HepG2 (cell line): ENCODE measurements around the gene RAPGEF6.
"Not testable (repeated sequence)": the region's sequence is repeated elsewhere in the genome, so short reads cannot be mapped to it uniquely, and the experiment has no call there.

Source experiments
- POLR2AphosphoS5 ChIP-seq: IDR thresholded peaks from 2 replicates; pipeline ENCODE4 v1.6.1; 2012; ENCODE audit warnings: low read depth, low read length
- RBAK ChIP-seq: sonication (generic); formaldehyde crosslinking; IDR thresholded peaks from 2 replicates; pipeline ENCODE4 v1.5.1; 2020; ENCODE audit warnings: mild to moderate bottlenecking, missing genetic modification reagents
- U2AF1 ChIP-seq: fragments of 200-400 bp; formaldehyde crosslinking; optimal IDR thresholded peaks from 2 replicates; pipeline ENCODE3; 2017; ENCODE audit warnings: mild to moderate bottlenecking, low read depth, low read length
- ZNF674 ChIP-seq: sonication (generic); formaldehyde crosslinking; IDR thresholded peaks from 2 replicates; pipeline ENCODE4 v1.5.0; 2020; ENCODE audit warnings: low read depth, mild to moderate bottlenecking, missing genetic modification reagents
- TF ChIP-seq, protein P1 (sequence below): sonication (generic); formaldehyde crosslinking; IDR thresholded peaks from 2 replicates; pipeline ENCODE4 v1.4.0; 2020; ENCODE audit warnings: mild to moderate bottlenecking, missing genetic modification reagents

GRCh38 chr5:131593436-131593835 lies 41.6 kb downstream of the RAPGEF6 start:
- TF ChIP-seq, protein P1, sequence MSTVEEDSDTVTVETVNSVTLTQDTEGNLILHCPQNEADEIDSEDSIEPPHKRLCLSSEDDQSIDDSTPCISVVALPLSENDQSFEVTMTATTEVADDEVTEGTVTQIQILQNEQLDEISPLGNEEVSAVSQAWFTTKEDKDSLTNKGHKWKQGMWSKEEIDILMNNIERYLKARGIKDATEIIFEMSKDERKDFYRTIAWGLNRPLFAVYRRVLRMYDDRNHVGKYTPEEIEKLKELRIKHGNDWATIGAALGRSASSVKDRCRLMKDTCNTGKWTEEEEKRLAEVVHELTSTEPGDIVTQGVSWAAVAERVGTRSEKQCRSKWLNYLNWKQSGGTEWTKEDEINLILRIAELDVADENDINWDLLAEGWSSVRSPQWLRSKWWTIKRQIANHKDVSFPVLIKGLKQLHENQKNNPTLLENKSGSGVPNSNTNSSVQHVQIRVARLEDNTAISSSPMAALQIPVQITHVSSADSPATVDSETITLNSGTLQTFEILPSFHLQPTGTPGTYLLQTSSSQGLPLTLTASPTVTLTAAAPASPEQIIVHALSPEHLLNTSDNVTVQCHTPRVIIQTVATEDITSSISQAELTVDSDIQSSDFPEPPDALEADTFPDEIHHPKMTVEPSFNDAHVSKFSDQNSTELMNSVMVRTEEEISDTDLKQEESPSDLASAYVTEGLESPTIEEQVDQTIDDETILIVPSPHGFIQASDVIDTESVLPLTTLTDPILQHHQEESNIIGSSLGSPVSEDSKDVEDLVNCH (CRISPR knock-in tag): not testable (repeated sequence)
- not testable (repeated sequence) for TF ChIP-seq RBAK; POLR2AphosphoS5; ZNF674 (CRISPR knock-in tag); U2AF1
